HEK293 (cell line): ENCODE measurements around the gene MYMK.

ENCODE experiments used
- CTCF ChIA-PET: fragments of 350-600 bp; formaldehyde crosslinking; extraction: SDS; loops from one replicate; lab custom pipeline; 2021; ENCODE audit warnings: antibody characterized with exemption; lab: Yijun Ruan, JAX
- POLR2A ChIA-PET: fragments of 300-600 bp; formaldehyde crosslinking; extraction: SDS; loops from one replicate; lab custom pipeline; 2020; ENCODE audit warnings: antibody characterized with exemption, inconsistent platforms; lab: Yijun Ruan, JAX
- H3K27ac ChIP-seq: fragments of 200-500 bp; sonication (Bioruptor generic); 2 replicates; pipeline ENCODE4 v1.5.1; 2014; ENCODE audit warnings: low read depth, low read length, control low read depth, inconsistent platforms; ENCODE audit errors: extremely low read depth
- H3K36me3 ChIP-seq, 2 experiments: fragments of 200-500 bp in 1 of 2; sonication (Bioruptor generic) in 1 of 2; 1 replicate in 1 of 2; 2 replicates in 1 of 2; pipeline ENCODE4 v1.5.1; 2014 to 2017; ENCODE audit warnings: inconsistent platforms in 2 of 2, low read length in 2 of 2; ENCODE audit not compliant: control insufficient read depth in 2 of 2, insufficient read depth in 1 of 2
- H3K4me1 ChIP-seq: fragments of 200-500 bp; sonication (Bioruptor generic); 2 replicates; pipeline ENCODE4 v1.5.1; 2014; ENCODE audit warnings: mild to moderate bottlenecking, low read length, inconsistent platforms; ENCODE audit not compliant: control insufficient read depth, insufficient read depth
- H3K4me3 ChIP-seq: 2 replicates; pipeline ENCODE4 v1.5.1; 2011; ENCODE audit warnings: low read depth, mild to moderate bottlenecking, control low read depth, low read length, moderate library complexity
- H3K9me3 ChIP-seq: fragments of 200-500 bp; sonication (Bioruptor generic); 2 replicates; pipeline ENCODE4 v1.5.1; 2014; ENCODE audit warnings: low read depth, low read length, inconsistent platforms; ENCODE audit not compliant: control insufficient read depth, insufficient read depth
- EGR2 ChIP-seq: fragments of 450-650 bp; formaldehyde crosslinking; IDR thresholded peaks from 2 replicates; pipeline ENCODE4 v1.5.1; 2016; ENCODE audit warnings: low read depth, missing biosample characterization, missing genetic modification characterization
- IKZF3 ChIP-seq: fragments of 450-650 bp; IDR thresholded peaks from 2 replicates; pipeline ENCODE4 v1.5.0; 2018; ENCODE audit warnings: missing biosample characterization, mild to moderate bottlenecking, missing genetic modification characterization, moderate library complexity
- KLF8 ChIP-seq: fragments of 450-650 bp; formaldehyde crosslinking; IDR thresholded peaks from 2 replicates; pipeline ENCODE4 v1.5.1; 2016; ENCODE audit warnings: missing biosample characterization, missing genetic modification characterization
- OSR2 ChIP-seq: fragments of 450-650 bp; formaldehyde crosslinking; IDR thresholded peaks from 2 replicates; pipeline ENCODE4 v1.5.1; 2016; ENCODE audit warnings: missing biosample characterization, missing genetic modification characterization
- RBAK ChIP-seq: fragments of 450-650 bp; formaldehyde crosslinking; IDR thresholded peaks from 2 replicates; pipeline ENCODE4 v1.5.1; 2016; ENCODE audit warnings: missing biosample characterization, missing genetic modification characterization
- WT1 ChIP-seq: fragments of 450-650 bp; formaldehyde crosslinking; IDR thresholded peaks from 2 replicates; pipeline ENCODE4 v1.5.1; 2016; ENCODE audit warnings: missing biosample characterization, missing genetic modification characterization
- YY2 ChIP-seq: fragments of 450-650 bp; formaldehyde crosslinking; IDR thresholded peaks from 2 replicates; pipeline ENCODE4 v1.5.1; 2016; ENCODE audit warnings: missing biosample characterization, missing genetic modification characterization
- ZFHX2 ChIP-seq: fragments of 450-650 bp; formaldehyde crosslinking; conservative IDR thresholded peaks from 2 replicates; pipeline ENCODE4 v1.5.1; 2016; ENCODE audit warnings: missing biosample characterization, missing genetic modification characterization
- ZIC2 ChIP-seq: fragments of 450-650 bp; formaldehyde crosslinking; IDR thresholded peaks from 2 replicates; pipeline ENCODE4 v1.5.1; 2016; ENCODE audit warnings: missing biosample characterization, missing genetic modification characterization
- ZNF114 ChIP-seq: fragments of 450-650 bp; formaldehyde crosslinking; IDR thresholded peaks from 2 replicates; pipeline ENCODE4 v1.5.0; 2017; ENCODE audit warnings: missing biosample characterization, missing genetic modification characterization
- ZNF132 ChIP-seq: fragments of 450-650 bp; formaldehyde crosslinking; IDR thresholded peaks from 2 replicates; pipeline ENCODE4 v1.5.1; 2017; ENCODE audit warnings: missing biosample characterization, missing genetic modification characterization, borderline replicate concordance
- ZNF16 ChIP-seq: fragments of 450-650 bp; formaldehyde crosslinking; IDR thresholded peaks from 2 replicates; pipeline ENCODE4 v1.5.1; 2016; ENCODE audit warnings: low read depth, missing biosample characterization, missing genetic modification characterization
- ZNF175 ChIP-seq: fragments of 450-650 bp; formaldehyde crosslinking; IDR thresholded peaks from 2 replicates; pipeline ENCODE4 v1.5.1; 2016; ENCODE audit warnings: missing biosample characterization, missing genetic modification characterization
- ZNF324 ChIP-seq: fragments of 450-650 bp; formaldehyde crosslinking; IDR thresholded peaks from 2 replicates; pipeline ENCODE4 v1.5.1; 2016; ENCODE audit warnings: missing biosample characterization, missing genetic modification characterization
- ZNF341 ChIP-seq: fragments of 450-650 bp; formaldehyde crosslinking; IDR thresholded peaks from 2 replicates; pipeline ENCODE4; 2016; ENCODE audit warnings: low read depth, missing biosample characterization, missing genetic modification characterization
- ZNF404 ChIP-seq: fragments of 450-650 bp; formaldehyde crosslinking; IDR thresholded peaks from 2 replicates; pipeline ENCODE4 v1.5.1; 2017; ENCODE audit warnings: missing biosample characterization, missing genetic modification characterization
- ZNF433 ChIP-seq: fragments of 450-650 bp; formaldehyde crosslinking; IDR thresholded peaks from 2 replicates; pipeline ENCODE4 v1.5.1; 2016; ENCODE audit warnings: missing biosample characterization, missing genetic modification characterization, low read depth
- ZNF529 ChIP-seq: fragments of 450-650 bp; formaldehyde crosslinking; IDR thresholded peaks from 2 replicates; pipeline ENCODE4 v1.5.1; 2017; ENCODE audit warnings: missing genetic modification characterization, missing biosample characterization; ENCODE audit not compliant: insufficient replicate concordance
- ZNF558 ChIP-seq: fragments of 450-650 bp; formaldehyde crosslinking; IDR thresholded peaks from 2 replicates; pipeline ENCODE4 v1.5.1; 2016; ENCODE audit warnings: missing biosample characterization, missing genetic modification characterization
- ZNF677 ChIP-seq: fragments of 450-650 bp; IDR thresholded peaks from 2 replicates; pipeline ENCODE4 v1.5.0; 2018; ENCODE audit warnings: missing biosample characterization, mild to moderate bottlenecking, missing genetic modification characterization, moderate library complexity
- ZNF776 ChIP-seq: fragments of 450-650 bp; formaldehyde crosslinking; IDR thresholded peaks from 2 replicates; pipeline ENCODE4 v1.5.0; 2017; ENCODE audit warnings: missing biosample characterization, missing genetic modification characterization, borderline replicate concordance
- ZNF792 ChIP-seq: fragments of 450-650 bp; formaldehyde crosslinking; IDR thresholded peaks from 2 replicates; pipeline ENCODE4 v1.5.1; 2016; ENCODE audit warnings: missing biosample characterization, missing genetic modification characterization
- ZNF843 ChIP-seq: fragments of 450-650 bp; formaldehyde crosslinking; IDR thresholded peaks from 2 replicates; pipeline ENCODE4 v1.5.1; 2016; ENCODE audit warnings: missing biosample characterization, missing genetic modification characterization
- ZXDB ChIP-seq: fragments of 450-650 bp; formaldehyde crosslinking; IDR thresholded peaks from 2 replicates; pipeline ENCODE4 v1.5.1; 2016; ENCODE audit warnings: missing biosample characterization, missing genetic modification characterization
- TF ChIP-seq, protein P1 (sequence below): fragments of 450-650 bp; formaldehyde crosslinking; conservative IDR thresholded peaks from 2 replicates; pipeline ENCODE4 v1.5.1; 2016; ENCODE audit warnings: low read depth, missing biosample characterization, missing genetic modification characterization

The MYMK gene

DNA sequence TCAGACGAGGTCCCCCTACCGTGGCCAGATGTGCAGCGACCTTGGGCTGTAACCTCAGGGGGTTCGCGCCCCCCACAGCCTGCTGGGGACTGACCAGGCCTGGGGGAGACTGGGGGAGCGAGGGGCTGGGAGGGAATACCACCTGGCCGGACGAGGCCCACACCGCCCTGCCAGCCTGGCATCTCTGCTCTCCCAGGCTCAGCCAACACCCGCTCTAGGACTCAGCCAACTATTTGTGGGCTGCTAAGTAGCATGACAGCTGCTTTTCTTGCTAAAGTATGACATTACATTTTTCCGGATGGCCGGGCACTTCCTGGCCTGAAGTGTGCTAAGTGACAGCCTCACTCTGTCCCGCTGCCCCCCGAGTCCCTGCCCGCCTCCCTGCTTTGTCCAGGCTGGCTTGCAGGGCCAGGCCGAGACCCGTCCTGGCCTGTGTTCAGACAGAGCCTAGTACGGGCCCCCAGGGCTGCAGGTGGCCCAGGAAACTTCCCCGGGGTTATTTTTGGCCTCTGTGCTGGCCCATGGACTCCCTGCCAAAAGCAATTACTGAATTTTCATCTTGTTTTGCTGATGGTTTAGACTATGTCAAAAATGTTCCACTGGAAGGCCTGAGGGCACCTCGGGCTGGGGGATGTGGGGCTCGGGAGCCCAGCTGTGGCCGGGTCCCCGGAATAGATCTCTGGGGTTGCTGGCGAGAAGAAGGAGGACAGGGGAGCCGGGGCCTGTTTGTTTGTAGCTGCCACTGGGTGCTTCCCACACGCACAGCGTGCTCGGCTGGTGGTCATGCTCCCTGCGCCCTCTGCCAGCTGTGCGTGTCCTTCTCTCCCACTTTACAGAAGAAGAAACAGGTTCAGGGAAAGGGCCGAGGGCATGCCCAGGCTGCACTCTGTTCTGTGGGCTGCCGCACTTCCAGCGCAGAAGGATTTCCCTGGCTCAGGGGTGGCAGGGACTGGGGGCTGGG lies 32.4 kb downstream of the MYMK start:
- POLR2A ChIA-PET, result no interaction called here
- no peaks in the 10 kb centered on the region for H3K4me1 ChIP-seq

DNA sequence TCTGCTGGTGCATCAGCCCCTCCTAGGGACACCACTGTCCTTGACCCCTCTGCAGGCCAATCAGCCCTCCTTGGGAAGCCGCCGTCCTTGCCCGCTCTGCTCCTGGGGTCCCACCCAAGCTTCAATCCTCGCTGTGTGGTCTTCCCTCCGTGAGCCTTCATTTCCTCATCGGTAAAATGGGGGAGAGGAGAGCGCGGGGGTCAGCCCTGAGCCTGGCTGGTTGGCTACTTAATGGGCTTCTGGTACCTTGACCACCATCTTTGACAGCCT lies 33.2 kb downstream of the MYMK start:
- ChIA-PET POLR2A (no interaction called here), CTCF (interaction anchor here (1.2 to 1.4 kb wide), 2 partner anchors 11 to 87 kb away, joined by 3 read pairs; no protein-coding TSS in a partner anchor)
- TF ChIP-seq ZNF558 (no peak), RBAK (tag by site-specific recombination) (no peak), ZNF843 (tag by site-specific recombination) (no peak), YY2 (no peak), ZNF16 (no peak), ZNF341 (no peak), ZNF114 (tag by site-specific recombination) (no peak), EGR2 (tag by site-specific recombination) (no peak), ZNF324 (tag by site-specific recombination) (no peak)
- TF ChIP-seq, protein P1, sequence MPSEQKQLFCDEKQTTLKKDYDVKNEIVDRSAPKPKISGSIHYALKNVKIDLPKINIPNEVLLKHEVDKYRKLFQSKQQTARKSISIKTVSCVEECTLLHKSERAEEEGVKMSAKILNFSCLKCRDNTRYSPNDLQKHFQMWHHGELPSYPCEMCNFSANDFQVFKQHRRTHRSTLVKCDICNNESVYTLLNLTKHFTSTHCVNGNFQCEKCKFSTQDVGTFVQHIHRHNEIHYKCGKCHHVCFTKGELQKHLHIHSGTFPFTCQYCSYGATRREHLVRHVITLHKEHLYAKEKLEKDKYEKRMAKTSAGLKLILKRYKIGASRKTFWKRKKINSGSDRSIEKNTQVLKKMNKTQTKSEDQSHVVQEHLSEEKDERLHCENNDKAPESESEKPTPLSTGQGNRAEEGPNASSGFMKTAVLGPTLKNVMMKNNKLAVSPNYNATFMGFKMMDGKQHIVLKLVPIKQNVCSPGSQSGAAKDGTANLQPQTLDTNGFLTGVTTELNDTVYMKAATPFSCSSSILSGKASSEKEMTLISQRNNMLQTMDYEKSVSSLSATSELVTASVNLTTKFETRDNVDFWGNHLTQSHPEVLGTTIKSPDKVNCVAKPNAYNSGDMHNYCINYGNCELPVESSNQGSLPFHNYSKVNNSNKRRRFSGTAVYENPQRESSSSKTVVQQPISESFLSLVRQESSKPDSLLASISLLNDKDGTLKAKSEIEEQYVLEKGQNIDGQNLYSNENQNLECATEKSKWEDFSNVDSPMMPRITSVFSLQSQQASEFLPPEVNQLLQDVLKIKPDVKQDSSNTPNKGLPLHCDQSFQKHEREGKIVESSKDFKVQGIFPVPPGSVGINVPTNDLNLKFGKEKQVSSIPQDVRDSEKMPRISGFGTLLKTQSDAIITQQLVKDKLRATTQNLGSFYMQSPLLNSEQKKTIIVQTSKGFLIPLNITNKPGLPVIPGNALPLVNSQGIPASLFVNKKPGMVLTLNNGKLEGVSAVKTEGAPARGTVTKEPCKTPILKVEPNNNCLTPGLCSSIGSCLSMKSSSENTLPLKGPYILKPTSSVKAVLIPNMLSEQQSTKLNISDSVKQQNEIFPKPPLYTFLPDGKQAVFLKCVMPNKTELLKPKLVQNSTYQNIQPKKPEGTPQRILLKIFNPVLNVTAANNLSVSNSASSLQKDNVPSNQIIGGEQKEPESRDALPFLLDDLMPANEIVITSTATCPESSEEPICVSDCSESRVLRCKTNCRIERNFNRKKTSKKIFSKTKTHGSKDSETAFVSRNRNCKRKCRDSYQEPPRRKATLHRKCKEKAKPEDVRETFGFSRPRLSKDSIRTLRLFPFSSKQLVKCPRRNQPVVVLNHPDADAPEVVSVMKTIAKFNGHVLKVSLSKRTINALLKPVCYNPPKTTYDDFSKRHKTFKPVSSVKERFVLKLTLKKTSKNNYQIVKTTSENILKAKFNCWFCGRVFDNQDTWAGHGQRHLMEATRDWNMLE (tag by site-specific recombination), result no peak
- Histone ChIP-seq H3K4me3 (no peak overlapping the region), H3K36me3 (no peaks in the 10 kb centered on the region), H3K9me3 (no peaks in the 10 kb centered on the region), H3K4me1 (no peaks in the 10 kb centered on the region), H3K27ac (no peak overlapping the region)

More for the DNA sequence above, 32.4 kb downstream of the MYMK start:
- Histone ChIP-seq H3K4me3 (no peak overlapping the region), H3K27ac (no peak overlapping the region), H3K36me3 (no peaks in the 10 kb centered on the region), H3K9me3 (no peaks in the 10 kb centered on the region)
- TF ChIP-seq ZNF433 (tag by site-specific recombination) (0 out of 2 replicates have a peak, but pooled peaks have one; percentile 15), IKZF3 (no peak), ZIC2 (tag by site-specific recombination) (peak; percentile 43)
- CTCF ChIA-PET, result interaction anchor here (0.6 to 1.4 kb wide), 2 partner anchors 10 to 233 kb away, joined by 3 read pairs; no protein-coding TSS in a partner anchor

DNA sequence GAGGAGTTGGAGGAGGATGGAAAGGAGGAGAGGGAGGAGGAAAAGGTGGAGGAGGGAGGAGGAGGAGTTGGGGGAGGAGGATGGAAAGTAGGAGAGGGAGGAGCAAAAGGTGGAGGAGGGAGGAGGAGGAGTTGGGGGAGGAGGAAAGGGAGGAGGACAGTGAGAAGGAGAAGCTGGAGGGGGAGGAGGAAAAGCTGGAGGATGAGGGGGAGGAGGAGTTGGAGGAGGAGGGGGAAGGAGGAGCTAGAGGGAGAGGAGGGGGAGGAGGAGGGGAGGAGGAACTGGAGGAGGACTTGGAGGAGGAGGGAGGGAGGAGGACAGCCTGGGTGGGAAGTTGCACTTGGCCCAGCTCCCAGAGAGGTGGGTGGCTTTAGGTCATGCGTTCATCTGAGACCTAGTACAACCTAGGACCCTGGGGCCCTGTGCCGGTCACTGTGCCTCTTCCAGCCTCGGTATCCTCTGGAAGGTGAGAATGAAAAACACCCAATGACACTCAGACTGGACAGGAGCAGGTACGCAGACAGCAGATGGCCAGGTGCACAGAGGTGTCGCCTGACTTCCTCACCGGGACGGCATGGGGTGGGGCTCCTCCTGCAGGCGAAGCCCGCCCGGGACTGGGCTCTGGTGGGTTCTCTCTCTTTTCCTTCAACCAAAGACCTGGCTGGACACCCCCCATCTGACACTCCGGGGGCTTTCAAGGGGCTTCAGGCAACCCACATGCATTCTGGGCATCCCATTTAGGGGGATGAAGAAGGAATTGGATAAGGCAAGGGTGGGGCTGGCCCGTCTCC lies 33.7 kb downstream of the MYMK start:
- no peak overlapping the region for H3K4me3 ChIP-seq
- H3K27ac ChIP-seq, result no peak overlapping the region
- ChIA-PET CTCF (interaction anchor here (0.6 to 1.8 kb wide), 9 partner anchors 12 to 469 kb away, joined by 3 to 6 read pairs (median 3); no protein-coding TSS in a partner anchor), POLR2A (interaction anchor here (0.6 to 1.5 kb wide), 2 partner anchors 12 to 67 kb away, joined by 3 to 4 read pairs; partner anchors contain the start of gene SLC2A6)
- H3K9me3 ChIP-seq, result no peaks in the 10 kb centered on the region
- H3K4me1 ChIP-seq, result no peaks in the 10 kb centered on the region
- no peaks in the 10 kb centered on the region for H3K36me3 ChIP-seq
- TF ChIP-seq WT1 (tag by site-specific recombination) (peak; percentile 22; the same call in 1 of the 2 replicates), OSR2 (no peak), ZXDB (tag by site-specific recombination) (no peak), ZFHX2 (peak; percentile 98), ZNF404 (tag by site-specific recombination) (no peak), ZNF529 (no peak), ZNF792 (no peak), ZNF175 (no peak), ZNF677 (tag by site-specific recombination) (no peak), KLF8 (tag by site-specific recombination) (no peak), ZNF132 (tag by site-specific recombination) (no peak), ZNF776 (tag by site-specific recombination) (no peak)
